ENCODE results near the gene GPC3. TPM values are rescaled to one million over a fixed set of nuclear protein-coding genes. Genes with fewer than 3 reads are reported as not detected.

Gene GPC3
- total RNA-seq, 1 experiment from 2014 or later = 32.4 TPM

DNA sequence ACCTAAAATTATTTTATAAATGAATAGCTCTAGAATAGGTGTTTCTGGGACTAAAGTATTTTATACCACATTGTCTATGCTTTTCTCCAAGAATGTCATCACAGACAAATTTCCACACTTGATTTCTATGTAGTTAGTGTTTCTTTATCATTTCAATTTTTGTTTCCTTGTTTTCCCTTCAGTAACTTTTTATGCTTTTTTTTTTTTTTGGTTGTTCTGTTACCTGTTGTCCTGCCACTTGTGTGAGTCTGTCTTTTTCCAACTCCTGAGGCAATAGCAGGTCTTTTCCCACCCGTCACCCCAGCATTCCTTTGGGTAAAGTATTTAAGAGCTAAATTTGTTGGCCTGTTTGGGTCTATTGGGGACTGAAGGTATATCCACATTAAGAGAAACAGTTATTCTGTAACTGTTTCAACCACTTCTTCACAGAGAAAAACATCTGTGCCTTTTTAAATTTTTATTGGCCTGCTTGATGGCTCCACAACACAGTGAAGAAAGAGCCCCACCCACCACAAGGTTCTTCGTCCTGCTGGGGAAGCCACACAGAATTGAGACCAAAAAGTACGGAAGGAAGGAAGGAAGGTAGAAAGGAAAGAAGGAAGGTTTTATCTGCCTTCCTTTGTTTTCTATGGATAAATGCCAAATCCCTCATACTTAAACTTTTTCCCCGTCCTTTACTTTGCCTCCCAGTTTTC lies 17.7 kb upstream of the GPC3 start:
- no peak for DNase-seq (ENCODE audit: low spot score)
- Mint-ChIP-seq H3K36me3 (no peaks in the 10 kb centered on the region), H3K27ac (no peak overlapping the region), H3K4me1 (peaks cover 21% of the 10 kb centered on the region), H3K4me3 (no peak overlapping the region), H3K9me3 (no peaks in the 10 kb centered on the region), H3K27me3 (ENCODE audit: low read depth) (no peaks in the 10 kb centered on the region)
- no peak for ATAC-seq
- ChIA-PET CTCF (interaction anchor here (1.2 kb wide), 1 partner anchor 23 kb away, joined by 4 read pairs; no protein-coding TSS in a partner anchor), POLR2A (no interaction called here)
- TF ChIP-seq TP53 (CRISPR knock-in tag; IDR thresholded peaks at IDR 0.05) (no peak), HMGA2 (CRISPR knock-in tag; IDR thresholded peaks at IDR 0.05) (no peak), ZNF423 (CRISPR knock-in tag; IDR thresholded peaks at IDR 0.05) (no peak), ATF1 (CRISPR knock-in tag; IDR thresholded peaks at IDR 0.05) (no peak), SP1 (CRISPR knock-in tag; conservative IDR thresholded peaks at IDR 0.05) (no peak), FOXP1 (CRISPR knock-in tag; IDR thresholded peaks at IDR 0.05; ENCODE audit: borderline replicate concordance) (no peak), SMAD4 (CRISPR knock-in tag; IDR thresholded peaks at IDR 0.05) (no peak), ZNF219 (CRISPR knock-in tag; IDR thresholded peaks at IDR 0.05; ENCODE audit: borderline replicate concordance) (no peak), CREM (CRISPR knock-in tag; IDR thresholded peaks at IDR 0.05) (no peak), GTF2I (CRISPR knock-in tag; conservative IDR thresholded peaks at IDR 0.05) (no peak), ZNF317 (CRISPR knock-in tag; IDR thresholded peaks at IDR 0.05; ENCODE audit: borderline replicate concordance, low read depth) (no peak)
- TF ChIP-seq, protein P1, sequence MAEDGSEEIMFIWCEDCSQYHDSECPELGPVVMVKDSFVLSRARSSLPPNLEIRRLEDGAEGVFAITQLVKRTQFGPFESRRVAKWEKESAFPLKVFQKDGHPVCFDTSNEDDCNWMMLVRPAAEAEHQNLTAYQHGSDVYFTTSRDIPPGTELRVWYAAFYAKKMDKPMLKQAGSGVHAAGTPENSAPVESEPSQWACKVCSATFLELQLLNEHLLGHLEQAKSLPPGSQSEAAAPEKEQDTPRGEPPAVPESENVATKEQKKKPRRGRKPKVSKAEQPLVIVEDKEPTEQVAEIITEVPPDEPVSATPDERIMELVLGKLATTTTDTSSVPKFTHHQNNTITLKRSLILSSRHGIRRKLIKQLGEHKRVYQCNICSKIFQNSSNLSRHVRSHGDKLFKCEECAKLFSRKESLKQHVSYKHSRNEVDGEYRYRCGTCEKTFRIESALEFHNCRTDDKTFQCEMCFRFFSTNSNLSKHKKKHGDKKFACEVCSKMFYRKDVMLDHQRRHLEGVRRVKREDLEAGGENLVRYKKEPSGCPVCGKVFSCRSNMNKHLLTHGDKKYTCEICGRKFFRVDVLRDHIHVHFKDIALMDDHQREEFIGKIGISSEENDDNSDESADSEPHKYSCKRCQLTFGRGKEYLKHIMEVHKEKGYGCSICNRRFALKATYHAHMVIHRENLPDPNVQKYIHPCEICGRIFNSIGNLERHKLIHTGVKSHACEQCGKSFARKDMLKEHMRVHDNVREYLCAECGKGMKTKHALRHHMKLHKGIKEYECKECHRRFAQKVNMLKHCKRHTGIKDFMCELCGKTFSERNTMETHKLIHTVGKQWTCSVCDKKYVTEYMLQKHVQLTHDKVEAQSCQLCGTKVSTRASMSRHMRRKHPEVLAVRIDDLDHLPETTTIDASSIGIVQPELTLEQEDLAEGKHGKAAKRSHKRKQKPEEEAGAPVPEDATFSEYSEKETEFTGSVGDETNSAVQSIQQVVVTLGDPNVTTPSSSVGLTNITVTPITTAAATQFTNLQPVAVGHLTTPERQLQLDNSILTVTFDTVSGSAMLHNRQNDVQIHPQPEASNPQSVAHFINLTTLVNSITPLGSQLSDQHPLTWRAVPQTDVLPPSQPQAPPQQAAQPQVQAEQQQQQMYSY (CRISPR knock-in tag; IDR thresholded peaks at IDR 0.05) = no peak
- TF ChIP-seq, protein P2, sequence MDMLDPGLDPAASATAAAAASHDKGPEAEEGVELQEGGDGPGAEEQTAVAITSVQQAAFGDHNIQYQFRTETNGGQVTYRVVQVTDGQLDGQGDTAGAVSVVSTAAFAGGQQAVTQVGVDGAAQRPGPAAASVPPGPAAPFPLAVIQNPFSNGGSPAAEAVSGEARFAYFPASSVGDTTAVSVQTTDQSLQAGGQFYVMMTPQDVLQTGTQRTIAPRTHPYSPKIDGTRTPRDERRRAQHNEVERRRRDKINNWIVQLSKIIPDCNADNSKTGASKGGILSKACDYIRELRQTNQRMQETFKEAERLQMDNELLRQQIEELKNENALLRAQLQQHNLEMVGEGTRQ (CRISPR knock-in tag; IDR thresholded peaks at IDR 0.05) = no peak
- TF ChIP-seq, protein P3, sequence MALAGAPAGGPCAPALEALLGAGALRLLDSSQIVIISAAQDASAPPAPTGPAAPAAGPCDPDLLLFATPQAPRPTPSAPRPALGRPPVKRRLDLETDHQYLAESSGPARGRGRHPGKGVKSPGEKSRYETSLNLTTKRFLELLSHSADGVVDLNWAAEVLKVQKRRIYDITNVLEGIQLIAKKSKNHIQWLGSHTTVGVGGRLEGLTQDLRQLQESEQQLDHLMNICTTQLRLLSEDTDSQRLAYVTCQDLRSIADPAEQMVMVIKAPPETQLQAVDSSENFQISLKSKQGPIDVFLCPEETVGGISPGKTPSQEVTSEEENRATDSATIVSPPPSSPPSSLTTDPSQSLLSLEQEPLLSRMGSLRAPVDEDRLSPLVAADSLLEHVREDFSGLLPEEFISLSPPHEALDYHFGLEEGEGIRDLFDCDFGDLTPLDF (CRISPR knock-in tag; IDR thresholded peaks at IDR 0.05) = no peak
- TF ChIP-seq, protein P4, sequence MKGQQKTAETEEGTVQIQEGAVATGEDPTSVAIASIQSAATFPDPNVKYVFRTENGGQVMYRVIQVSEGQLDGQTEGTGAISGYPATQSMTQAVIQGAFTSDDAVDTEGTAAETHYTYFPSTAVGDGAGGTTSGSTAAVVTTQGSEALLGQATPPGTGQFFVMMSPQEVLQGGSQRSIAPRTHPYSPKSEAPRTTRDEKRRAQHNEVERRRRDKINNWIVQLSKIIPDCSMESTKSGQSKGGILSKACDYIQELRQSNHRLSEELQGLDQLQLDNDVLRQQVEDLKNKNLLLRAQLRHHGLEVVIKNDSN (CRISPR knock-in tag; IDR thresholded peaks at IDR 0.05) = no peak
- TF ChIP-seq, protein P5, sequence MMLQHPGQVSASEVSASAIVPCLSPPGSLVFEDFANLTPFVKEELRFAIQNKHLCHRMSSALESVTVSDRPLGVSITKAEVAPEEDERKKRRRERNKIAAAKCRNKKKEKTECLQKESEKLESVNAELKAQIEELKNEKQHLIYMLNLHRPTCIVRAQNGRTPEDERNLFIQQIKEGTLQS (CRISPR knock-in tag; conservative IDR thresholded peaks at IDR 0.05) = no peak

DNA sequence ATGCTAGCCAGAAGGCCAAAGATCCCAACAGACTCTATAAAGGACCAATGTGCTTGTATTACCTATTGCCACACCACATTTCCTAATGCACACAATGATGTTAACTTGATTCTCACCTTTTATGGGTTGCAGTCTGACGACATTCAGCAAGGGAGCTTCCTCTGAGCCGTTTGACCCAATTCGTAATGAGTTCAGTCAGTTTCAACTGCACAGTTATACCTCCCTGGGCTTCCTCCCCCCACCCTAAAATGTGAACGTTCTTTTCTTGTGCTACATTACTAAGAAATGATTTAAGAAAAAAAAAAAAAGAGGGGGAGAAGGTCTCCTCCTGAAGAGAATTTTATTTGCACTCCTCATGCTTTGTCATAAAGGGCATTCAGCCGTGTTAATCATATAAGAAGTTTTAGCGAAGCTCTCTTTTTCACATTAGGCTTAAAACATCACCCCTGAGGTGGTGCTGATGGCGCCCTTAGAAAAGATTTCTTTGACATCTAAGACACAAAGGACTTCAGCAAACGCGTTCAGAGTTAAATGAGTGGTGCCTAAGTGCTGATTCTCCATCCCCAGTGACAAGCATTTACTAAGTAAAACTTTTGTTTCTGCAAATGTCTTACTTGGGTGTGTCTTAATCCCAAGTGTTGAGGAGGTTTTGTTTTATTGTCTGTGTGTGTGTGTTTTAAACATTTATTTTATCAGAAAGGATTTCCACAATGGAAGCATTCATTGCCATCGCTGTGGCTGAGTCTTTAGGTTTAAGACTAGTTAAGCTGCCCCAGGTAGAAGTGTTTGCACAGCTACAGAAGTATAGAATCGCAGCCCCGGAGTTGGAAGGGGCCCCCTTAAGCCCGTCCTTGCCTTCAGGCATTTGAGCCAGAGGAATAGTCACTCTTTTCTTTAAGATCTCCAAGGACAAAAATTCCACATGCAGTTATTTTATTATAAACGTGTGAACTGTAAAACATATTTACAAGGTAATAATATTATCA lies 15.2 kb upstream of the GPC3 start:
- Mint-ChIP-seq H3K27ac (no peak overlapping the region), H3K4me1 (peaks cover 17% of the 10 kb centered on the region), H3K36me3 (no peaks in the 10 kb centered on the region), H3K27me3 (ENCODE audit: low read depth) (no peaks in the 10 kb centered on the region), H3K9me3 (no peaks in the 10 kb centered on the region), H3K4me3 (no peak overlapping the region)
- ChIA-PET POLR2A (no interaction called here), CTCF (interaction anchor here (0.9 to 1.1 kb wide), 2 partner anchors 26 to 78 kb away, joined by 3 read pairs; no protein-coding TSS in a partner anchor)
- ATAC-seq (no peak), DNase-seq (ENCODE audit: low spot score) (no peak)
- TF ChIP-seq, protein P6, sequence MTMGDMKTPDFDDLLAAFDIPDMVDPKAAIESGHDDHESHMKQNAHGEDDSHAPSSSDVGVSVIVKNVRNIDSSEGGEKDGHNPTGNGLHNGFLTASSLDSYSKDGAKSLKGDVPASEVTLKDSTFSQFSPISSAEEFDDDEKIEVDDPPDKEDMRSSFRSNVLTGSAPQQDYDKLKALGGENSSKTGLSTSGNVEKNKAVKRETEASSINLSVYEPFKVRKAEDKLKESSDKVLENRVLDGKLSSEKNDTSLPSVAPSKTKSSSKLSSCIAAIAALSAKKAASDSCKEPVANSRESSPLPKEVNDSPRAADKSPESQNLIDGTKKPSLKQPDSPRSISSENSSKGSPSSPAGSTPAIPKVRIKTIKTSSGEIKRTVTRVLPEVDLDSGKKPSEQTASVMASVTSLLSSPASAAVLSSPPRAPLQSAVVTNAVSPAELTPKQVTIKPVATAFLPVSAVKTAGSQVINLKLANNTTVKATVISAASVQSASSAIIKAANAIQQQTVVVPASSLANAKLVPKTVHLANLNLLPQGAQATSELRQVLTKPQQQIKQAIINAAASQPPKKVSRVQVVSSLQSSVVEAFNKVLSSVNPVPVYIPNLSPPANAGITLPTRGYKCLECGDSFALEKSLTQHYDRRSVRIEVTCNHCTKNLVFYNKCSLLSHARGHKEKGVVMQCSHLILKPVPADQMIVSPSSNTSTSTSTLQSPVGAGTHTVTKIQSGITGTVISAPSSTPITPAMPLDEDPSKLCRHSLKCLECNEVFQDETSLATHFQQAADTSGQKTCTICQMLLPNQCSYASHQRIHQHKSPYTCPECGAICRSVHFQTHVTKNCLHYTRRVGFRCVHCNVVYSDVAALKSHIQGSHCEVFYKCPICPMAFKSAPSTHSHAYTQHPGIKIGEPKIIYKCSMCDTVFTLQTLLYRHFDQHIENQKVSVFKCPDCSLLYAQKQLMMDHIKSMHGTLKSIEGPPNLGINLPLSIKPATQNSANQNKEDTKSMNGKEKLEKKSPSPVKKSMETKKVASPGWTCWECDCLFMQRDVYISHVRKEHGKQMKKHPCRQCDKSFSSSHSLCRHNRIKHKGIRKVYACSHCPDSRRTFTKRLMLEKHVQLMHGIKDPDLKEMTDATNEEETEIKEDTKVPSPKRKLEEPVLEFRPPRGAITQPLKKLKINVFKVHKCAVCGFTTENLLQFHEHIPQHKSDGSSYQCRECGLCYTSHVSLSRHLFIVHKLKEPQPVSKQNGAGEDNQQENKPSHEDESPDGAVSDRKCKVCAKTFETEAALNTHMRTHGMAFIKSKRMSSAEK (CRISPR knock-in tag; IDR thresholded peaks at IDR 0.05; ENCODE audit: borderline replicate concordance) = no peak
- no peak for TF ChIP-seq ZNF423 (CRISPR knock-in tag; IDR thresholded peaks at IDR 0.05)
- TF ChIP-seq ZNF671 (CRISPR knock-in tag; IDR thresholded peaks at IDR 0.05) = no peak
- no peak for TF ChIP-seq ELF4 (CRISPR knock-in tag; IDR thresholded peaks at IDR 0.05; ENCODE audit: low read depth)
- TF ChIP-seq, protein P7, sequence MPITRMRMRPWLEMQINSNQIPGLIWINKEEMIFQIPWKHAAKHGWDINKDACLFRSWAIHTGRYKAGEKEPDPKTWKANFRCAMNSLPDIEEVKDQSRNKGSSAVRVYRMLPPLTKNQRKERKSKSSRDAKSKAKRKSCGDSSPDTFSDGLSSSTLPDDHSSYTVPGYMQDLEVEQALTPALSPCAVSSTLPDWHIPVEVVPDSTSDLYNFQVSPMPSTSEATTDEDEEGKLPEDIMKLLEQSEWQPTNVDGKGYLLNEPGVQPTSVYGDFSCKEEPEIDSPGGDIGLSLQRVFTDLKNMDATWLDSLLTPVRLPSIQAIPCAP (CRISPR knock-in tag; IDR thresholded peaks at IDR 0.05) = no peak
